Myometrial cell (primary cell): ENCODE measurements around the gene PACRGL. TPM values are rescaled to one million over a fixed set of nuclear protein-coding genes. Genes with fewer than 3 reads are reported as not detected.

Source experiments
- total RNA-seq: library from RNA; depleted of rRNA; stranded (reverse); fragments of >200 nt; gene quantifications from 2 replicates; pipeline ENCODE4 v1.2.3, GENCODE V29; 2015

Gene PACRGL
- 17.2 and 17.3 TPM in 2 replicates for total RNA-seq

DNA sequence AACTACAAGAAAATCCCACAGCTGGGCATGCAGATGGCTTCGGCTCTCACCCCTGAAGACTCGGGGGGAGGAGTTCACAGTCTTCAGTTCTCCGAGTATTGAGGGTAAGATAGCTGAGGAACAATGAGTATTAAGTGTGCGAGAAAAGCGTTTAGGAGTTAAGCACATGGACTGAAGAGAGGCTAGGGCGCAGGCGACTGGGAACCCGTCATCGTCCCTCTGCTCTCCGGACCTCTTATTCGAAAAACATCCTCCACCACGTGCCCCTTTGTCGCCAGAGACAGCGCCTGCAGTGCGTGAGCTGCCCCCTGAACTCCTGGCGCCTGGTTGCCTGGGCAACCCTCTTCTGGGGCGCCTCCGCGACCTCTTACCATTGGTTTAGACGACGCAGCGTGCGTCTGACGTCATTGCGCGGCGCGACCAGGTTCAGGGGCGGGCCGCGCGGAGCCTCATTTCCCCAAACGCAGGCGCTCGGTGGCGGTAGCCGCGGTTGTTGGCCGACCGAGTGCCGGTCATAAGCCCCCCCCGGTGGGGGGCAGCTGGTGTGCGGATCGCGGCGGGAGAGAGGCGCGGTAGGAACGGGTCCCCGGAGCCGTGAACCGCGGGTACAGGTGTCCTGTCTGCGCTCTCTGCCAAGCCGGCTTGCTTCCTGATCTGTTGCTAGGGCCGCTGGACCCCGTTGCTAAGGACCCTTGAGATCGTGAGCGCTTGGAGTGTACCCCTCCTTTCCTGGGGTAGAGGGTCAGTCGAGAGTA is at the start of gene PACRGL:
Gene PACRGL (plus strand): TSS at position 452 of the 755 bp plus-strand sequence. CDS start 4,024 bp downstream, outside the sequence.

